HEK293 (cell line): ENCODE results near the gene LRP1B.

Experiments
- FEZF1 ChIP-seq: fragments of 450-650 bp; formaldehyde crosslinking; IDR thresholded peaks from 2 replicates; pipeline ENCODE4 v1.5.1; 2016; ENCODE audit warnings: missing biosample characterization, missing genetic modification characterization
- PRDM10 ChIP-seq: fragments of 450-650 bp; formaldehyde crosslinking; IDR thresholded peaks from 2 replicates; pipeline ENCODE4 v1.5.1; 2016; ENCODE audit warnings: missing biosample characterization, missing genetic modification characterization
- ZNF449 ChIP-seq: fragments of 450-650 bp; formaldehyde crosslinking; IDR thresholded peaks from 2 replicates; pipeline ENCODE4 v1.5.1; 2017; ENCODE audit warnings: missing biosample characterization, mild to moderate bottlenecking, missing genetic modification characterization, moderate library complexity
- ZNF585B ChIP-seq: fragments of 450-650 bp; formaldehyde crosslinking; IDR thresholded peaks from 2 replicates; pipeline ENCODE4 v1.5.1; 2016; ENCODE audit warnings: missing biosample characterization, missing genetic modification characterization
- ZNF677 ChIP-seq: fragments of 450-650 bp; IDR thresholded peaks from 2 replicates; pipeline ENCODE4 v1.5.0; 2018; ENCODE audit warnings: missing biosample characterization, mild to moderate bottlenecking, missing genetic modification characterization, moderate library complexity
- TF ChIP-seq, protein P1 (sequence below): fragments of 450-650 bp; formaldehyde crosslinking; IDR thresholded peaks from 2 replicates; pipeline ENCODE4 v1.5.1; 2016; ENCODE audit warnings: missing biosample characterization, missing genetic modification characterization
- TF ChIP-seq, protein P2 (sequence below): fragments of 450-650 bp; formaldehyde crosslinking; IDR thresholded peaks from 2 replicates; pipeline ENCODE4 v1.5.1; 2017; ENCODE audit warnings: missing biosample characterization, missing genetic modification characterization

DNA sequence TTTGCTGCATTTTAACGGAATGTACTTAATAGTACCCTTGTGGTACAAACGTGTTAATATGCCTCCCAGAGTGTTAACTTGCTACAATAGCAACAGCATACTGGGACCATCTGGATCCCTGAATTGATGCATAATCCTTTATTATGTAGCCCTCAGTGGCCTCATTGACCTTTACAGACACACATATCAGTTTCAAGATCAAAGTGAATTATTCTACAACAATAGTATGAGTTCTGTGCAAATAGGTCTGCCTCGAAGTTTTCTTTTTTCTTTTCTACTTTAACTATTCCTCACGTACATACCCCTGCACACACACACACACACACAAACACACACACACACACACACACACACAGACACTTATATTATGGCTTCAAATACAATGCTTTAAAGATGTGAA is 1622.1 kb downstream of the LRP1B start:
- TF ChIP-seq, protein P1, sequence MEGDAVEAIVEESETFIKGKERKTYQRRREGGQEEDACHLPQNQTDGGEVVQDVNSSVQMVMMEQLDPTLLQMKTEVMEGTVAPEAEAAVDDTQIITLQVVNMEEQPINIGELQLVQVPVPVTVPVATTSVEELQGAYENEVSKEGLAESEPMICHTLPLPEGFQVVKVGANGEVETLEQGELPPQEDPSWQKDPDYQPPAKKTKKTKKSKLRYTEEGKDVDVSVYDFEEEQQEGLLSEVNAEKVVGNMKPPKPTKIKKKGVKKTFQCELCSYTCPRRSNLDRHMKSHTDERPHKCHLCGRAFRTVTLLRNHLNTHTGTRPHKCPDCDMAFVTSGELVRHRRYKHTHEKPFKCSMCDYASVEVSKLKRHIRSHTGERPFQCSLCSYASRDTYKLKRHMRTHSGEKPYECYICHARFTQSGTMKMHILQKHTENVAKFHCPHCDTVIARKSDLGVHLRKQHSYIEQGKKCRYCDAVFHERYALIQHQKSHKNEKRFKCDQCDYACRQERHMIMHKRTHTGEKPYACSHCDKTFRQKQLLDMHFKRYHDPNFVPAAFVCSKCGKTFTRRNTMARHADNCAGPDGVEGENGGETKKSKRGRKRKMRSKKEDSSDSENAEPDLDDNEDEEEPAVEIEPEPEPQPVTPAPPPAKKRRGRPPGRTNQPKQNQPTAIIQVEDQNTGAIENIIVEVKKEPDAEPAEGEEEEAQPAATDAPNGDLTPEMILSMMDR, result no peak
- TF ChIP-seq ZNF677 (tag by site-specific recombination) (no peak), PRDM10 (no peak), ZNF585B (no peak), FEZF1 (tag by site-specific recombination) (no peak), ZNF449 (tag by site-specific recombination) (no peak)
- TF ChIP-seq, protein P2, sequence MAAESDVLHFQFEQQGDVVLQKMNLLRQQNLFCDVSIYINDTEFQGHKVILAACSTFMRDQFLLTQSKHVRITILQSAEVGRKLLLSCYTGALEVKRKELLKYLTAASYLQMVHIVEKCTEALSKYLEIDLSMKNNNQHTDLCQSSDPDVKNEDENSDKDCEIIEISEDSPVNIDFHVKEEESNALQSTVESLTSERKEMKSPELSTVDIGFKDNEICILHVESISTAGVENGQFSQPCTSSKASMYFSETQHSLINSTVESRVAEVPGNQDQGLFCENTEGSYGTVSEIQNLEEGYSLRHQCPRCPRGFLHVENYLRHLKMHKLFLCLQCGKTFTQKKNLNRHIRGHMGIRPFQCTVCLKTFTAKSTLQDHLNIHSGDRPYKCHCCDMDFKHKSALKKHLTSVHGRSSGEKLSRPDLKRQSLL (tag by site-specific recombination), result no peak
